Stimulated activated CD4-positive, alpha-beta T cell treated with anti-CD3 and anti-CD28 coated beads, Interleukin-15, amount 100 ng/mL, for 24 hours (primary cell): ENCODE measurements around the gene CCDC197.
A peak's percentile ranks its signal among the peaks of the same experiment; 100 is the strongest.

Source experiments
- DNase-seq: peaks from one replicate; pipeline ENCODE4 v3.0.0-alpha.2; 2020

CCDC197 gene

DNA sequence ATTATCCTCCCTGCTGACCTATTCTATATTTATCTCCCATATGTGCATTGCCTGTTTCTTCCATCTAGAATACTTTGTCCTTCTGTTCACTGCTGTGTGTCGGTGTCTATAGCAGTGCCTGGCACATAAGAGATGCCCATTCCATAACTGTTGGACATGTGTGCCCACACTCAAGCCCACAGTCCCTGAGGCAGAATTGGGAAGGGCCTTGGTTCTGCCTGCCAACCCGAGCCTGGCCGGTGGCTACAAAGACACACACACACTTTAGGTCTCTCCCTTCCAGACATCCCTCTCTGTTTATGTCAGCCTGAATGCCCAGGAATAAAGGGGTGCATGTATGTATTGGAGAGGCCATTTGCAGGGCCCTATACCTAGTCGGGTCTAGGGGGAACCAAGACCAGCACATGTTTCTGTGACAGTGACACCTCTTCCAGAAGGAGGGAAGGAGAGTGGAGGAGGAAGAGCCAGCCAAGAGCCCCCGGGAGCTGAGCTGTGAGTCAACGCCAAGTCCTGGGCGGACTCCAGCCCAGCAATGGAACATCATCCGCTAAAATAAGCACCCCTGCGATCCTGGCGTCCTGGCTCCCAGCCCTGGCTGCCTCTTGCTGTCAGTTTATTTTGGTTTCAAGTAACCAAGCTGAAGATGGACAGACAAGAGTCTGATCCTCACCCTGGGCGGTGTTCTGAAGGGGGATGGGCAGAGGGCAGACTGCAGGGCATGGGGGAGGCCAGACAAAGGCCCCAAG is 16.5 kb upstream of the CCDC197 start:
- DNase-seq = no peak

DNA sequence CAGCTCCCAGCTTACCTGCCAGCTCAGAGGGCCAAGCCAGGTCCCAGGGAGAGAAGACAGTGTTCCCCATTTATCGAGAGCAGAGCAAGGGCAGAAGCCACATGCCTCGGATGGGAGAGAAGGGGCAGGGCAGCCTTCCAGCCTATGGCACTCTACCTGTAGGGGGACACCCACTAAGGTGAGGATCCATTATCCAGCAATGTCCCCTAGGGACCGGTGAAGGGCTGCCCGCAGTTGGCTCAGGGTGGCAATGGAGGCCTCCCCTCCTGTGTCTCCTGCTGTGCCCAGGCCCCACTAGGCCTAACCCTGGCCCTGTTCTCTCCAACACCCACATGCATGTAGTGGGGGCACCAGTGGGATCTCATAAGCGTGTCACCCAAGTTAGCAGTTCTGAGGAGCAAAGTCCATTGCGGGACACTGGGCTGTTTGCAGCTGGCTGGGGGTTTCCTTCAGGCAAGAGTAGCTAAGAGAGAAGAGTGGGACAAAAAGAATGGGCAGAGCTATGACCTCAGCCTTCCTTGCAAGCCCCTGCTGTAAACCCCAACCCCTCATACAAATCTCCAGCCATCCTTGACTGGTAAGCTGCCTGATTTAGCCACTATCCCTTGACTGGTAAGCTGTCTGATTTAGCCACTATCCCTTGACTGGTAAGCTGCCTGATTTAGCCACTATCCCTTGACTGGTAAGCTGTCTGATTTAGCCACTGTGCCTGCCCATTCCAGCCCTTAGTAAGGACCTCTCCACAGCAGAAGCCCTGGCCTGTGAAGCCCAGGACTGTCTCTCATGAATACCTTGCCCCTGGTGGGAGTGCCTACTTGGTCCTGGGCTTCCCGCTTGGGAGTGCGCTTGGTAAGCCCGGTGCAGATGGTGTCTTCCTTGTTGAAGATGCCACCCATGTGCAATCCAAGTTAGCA is 15.5 kb upstream of the CCDC197 start:
- DNase-seq = no peak

DNA sequence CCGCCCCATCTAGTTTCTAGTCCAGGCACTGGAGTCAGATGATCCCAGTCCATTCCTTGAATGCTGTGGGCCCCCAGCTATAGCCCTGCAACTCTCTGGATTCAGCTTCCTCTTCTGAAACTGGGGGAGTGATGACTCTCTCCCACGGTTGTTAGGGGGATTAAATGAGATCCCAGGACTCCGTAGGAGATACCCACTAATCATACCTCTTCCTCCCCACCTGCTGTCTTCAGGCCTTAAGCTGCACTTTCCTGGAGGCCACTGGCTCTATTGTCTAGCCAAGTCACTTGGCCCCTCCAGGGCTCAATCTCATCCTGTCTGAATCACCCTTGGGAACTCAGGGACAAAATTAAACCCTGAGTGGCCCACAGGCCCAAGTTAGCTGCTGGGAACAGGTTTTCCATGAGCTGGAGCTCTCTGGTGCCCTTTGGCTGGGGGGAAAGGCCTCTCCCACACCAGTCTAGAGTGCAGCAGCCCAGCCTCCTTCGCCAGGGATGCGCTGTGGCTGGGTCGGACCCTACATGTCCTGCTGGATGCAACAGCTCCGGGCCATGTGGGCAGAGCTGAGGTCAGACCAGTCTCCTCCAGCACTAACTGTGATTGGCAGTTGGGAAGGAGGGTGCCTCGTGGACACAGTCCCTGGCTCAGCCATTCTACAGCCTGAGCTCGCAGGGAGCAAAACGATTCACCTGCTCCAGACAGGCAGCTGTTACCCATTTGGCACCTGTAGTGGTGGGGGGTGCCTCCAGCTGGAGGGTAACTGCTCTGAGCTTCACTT is 14.7 kb upstream of the CCDC197 start:
- DNase-seq = no peak

DNA sequence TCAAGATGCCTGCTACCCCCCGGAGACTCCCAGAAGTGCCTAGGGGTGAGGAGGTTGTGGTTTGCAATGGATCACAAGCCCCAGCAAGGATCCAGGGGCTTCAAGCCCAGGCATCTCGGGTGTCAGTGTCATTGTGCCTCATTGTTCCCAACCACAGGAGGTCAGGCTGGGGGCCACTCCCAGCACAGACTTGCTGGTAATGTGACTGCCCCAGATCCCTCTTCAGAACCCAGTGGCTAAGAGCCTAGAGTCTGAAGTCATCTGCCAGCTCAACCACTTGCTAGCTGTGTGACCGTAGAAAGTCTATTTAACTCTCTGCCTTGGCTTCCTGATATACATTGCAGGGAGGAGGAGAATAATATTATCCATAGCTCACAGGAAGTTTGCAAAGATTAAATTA is 13.0 kb upstream of the CCDC197 start:
- no peak for DNase-seq

DNA sequence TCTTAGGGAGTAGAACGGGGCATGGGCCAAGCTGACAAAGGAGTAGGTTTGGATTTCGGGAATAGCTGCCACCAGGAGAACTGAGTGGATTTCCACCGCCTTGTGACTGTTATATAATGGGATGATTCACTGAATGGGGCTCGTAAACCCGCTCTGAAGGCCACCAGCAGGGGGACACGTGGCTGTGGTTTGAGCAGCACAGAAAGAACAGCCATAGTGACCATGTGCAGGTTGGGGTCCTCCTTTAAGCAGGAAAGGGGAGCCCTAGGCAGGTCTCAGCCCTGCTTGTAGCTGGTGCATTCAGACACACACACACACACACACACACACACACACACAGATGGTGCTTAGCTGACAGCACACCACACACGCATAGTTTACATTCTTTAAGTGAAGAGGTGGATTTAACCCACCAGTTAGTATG is 12.1 kb upstream of the CCDC197 start:
- DNase-seq = no peak

DNA sequence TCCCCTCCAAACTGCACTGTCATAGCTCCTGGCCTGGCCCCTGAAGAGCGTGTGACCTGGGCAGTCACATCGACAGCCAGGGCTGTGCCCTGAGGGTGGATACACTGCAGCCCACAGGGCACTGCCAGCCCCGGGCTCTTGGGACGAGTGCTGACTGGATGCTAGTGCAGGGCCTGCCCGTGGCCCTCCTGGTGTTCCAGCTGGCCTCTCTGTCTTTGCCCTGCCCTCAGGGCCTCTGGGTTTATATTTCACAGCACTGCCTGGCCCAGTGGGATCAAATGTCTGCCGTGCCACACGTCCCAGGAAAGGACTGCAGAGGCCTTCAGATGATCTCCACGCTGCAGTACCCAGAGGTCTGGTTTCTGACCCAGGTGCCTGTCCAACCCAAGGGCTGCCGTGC is 10.1 kb upstream of the CCDC197 start:
- no peak for DNase-seq

DNA sequence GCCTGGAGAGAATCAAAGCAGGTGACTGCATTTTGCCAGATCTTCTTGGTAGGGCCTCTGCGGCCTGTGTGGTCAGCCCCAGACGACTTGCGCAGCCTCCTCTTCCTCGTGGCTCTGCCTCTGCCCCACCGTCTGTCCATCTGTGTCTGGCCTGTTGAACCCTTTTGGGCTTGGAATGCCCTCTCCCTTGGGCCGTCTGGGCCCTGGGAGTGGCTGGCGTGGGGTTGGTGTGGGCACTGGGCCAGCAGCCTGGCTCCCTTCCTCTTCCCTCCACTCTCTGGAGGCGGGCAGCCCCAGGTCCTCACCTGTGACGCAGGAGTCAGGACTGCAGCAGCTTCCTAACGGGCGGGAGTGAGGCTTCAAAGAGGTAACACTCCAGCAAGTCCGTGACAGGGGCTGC is 9.7 kb upstream of the CCDC197 start:
- no peak for DNase-seq

DNA sequence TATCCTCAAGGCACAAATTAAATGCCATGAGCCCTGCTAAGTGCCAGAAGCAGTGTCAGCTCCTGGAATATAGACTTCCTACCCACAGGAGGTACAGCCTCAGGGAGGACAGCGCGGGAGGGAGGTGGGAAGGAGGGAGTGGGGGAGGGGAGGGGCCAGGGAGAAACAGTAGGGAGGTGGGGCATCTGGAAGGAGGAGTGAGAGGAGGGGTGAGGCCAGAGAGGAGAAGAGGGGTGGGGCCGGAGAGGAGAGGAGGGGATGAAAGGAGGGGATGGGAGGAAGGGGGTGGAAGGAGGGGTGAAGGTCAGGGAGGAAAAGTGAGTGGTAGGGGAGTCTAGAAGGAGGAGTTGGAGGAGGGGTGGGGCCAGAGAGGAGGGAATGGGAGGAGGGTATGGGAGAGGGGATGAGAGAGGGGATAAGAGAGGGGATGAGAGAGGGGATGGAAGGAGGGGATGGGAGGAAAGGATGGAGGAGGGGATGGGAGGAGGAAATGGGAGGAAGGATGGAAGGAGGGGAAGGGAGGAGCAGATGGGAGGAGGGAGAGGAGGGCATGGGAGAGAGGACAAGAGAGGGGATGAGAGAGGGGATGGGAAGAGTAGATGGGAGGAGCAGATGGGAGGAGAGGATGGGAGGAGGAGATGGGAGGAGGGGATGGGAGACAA is 9.2 kb upstream of the CCDC197 start:
- no peak for DNase-seq

DNA sequence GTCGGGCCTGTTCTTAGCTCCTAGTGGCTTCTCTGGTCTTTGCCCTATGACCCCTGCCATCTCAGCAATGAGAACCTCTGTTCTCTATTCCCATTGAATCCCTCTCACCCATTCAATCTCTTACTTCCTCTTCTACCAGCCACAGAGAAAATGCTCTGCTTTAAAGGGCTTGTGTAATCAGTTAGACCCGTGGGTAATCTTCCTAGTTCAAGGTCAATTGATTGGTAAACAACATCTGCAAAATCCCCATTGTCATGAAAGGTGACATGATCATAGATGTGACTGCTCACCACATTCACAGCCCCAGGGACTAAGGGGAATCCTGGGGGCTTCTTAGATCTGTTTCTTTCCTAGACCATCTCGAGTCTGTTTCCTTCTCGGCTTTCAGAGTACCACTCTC is 7.2 kb upstream of the CCDC197 start:
- no peak for DNase-seq

DNA sequence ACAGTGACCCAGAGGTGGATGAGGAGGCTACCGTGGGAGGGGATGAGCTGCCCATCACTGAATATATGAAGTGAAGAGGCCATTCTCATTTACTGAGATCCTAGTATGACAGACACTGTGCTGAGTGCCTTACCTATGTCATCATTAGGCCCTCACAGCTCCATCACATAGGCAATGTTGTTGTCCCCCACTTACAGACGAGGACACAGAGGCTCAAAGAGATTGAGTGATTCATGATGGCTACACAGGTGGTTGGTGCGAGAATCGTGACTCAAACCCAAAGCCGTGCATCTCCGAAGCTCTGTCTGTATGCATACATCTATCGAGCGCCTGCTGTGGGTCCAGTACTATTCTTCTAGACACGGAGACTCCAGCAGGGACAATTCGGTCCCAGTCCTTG is 5.9 kb upstream of the CCDC197 start:
- DNase-seq = no peak

DNA sequence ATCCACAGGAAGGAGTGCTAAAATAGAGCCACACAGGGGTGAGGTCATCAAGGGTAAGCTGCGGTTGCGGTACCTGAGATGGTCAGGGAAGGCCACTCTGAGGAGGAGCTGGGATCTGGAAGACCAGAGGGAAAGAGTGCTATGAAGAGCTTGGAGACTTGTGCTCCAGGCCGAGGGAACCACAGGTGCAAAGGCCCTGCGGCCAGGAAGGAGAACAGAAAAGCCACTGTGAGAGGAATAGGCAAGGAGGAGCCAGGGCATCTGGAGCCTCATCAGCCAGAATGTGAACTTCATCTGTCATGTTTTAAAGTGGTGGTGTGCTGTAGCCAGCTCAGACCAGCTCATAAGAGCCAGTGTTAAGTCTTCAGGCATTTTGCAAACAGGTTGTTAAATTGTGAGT is 5.5 kb upstream of the CCDC197 start:
- no peak for DNase-seq

DNA sequence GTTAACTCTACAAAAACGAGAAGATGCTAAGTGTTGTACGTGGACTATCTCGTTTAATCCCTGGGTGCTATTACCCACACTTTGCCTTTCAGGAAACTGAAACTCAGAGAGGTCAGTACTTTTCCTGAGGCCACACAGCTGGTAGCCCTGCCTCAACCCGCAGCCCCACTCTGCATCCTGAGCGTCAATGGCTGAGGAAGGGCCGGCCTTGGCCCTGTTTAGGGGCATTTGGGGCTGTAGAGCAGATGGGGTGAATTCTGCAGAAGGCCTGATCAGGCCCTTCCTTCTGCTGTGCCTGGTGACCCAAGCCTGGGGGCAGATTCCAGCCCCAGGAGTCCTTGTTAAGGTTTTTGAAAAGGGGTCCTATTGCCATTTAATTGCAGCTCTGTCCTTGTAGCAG is 3.7 kb upstream of the CCDC197 start:
- no peak for DNase-seq

DNA sequence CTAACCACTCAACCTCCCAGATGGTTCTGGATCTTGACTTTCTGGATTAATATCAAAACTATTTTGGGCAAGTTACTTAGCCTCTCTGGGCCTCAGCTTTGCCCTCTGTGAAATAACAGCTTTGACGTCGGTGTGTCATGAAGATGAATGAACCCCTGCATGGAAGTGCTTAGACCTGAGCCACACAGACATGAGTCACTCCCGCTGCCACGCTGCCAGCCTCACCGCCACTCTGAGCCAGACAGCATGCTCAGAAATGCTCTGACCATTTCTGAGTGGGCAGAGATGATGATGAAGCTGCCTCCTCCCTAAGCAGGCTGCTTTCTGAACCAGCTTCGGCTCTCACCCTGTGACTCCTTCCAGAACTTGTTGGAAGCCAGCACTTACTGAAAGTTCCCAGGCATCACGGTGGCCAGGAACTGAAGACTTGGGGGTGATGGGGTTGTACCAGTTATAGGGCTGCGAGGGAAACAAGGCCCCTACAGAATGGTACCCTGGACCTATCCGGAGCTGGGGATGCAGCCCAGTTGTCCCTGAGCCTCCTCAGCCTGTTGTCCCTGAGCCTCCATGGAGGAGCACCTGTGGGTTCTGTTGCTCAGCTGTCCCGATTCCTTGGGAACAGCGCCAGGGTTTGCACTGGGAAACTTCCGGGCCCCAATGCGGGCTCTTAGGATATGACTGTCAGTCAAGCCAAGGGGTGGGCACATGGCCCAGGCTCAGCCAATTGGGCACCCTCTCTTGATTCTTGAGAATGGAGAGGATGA is 2.0 kb upstream of the CCDC197 start:
- DNase-seq = peak; percentile 81

DNA sequence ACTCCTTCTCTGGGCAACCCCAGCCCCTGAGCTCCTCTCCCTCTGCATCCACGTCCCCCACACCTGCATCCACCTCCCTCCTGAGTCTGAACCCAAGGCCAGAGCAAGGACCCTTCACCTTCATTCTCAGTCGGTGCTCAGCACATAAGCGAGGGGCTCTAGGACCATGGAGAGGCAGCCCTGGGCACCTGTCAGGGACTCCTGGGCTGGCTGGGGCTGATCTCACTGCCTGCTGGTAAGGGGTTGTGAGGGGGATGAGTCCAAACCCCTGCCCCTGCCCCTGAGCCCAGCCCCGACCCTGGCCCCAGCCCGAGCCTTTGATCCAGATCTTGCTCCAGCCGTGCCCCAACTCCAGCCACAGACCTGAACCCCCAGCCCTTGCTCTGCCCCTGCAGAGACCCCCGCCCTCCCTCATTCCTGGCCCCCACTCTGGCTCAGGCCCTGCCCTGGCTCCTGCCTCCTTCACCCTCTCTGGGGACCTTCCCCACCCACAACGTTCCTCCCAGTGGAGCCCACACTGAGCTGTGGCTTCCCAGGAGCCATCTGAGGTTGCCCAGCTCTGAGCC is 888 bp upstream of the CCDC197 start:
- DNase-seq = no peak

DNA sequence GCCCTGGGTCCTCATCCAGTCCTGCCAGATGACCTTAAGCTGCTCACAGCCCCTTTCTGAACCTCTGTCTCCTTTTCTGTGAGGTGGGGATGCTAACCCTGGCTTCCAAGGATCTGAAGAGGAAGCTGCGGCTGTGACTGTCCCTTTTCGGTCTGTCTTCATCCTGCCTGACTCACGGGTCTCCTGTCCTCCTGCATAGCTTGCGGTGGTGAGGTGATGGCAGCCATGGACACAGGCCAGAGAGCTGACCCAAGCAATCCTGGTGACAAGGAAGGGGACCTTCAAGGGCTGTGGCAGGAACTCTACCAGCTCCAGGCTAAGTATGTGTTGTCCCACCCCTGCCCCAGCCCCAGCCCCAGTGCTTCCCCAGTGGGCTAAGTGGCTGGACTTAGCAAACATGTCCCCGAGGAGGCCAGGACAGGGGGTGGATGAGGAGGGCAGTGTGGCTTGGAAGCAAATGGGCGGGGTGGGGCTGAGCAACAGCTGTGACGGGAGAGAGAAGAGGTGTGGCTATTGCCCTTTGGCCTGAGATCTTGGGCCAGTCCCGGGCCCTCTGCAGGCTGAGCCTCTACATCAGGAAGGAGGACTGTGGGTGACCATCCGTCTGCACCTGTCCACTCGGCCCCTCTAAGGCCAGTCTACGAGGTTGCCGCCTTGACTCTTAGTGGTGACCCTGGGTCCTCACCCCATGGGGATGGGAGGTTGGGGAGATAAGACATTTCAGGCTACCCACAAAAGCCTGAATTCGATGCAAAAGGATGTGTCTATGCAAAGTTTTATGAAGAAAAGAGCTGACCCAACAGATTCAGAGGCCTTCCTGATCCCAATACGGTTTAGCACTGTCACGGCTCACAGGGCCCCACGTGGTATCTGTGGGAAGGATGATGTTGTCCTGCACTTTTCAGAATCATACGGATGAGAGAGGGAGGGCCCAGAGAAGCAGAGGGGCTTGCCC is 1.1 kb downstream of the CCDC197 start:
- no peak for DNase-seq

DNA sequence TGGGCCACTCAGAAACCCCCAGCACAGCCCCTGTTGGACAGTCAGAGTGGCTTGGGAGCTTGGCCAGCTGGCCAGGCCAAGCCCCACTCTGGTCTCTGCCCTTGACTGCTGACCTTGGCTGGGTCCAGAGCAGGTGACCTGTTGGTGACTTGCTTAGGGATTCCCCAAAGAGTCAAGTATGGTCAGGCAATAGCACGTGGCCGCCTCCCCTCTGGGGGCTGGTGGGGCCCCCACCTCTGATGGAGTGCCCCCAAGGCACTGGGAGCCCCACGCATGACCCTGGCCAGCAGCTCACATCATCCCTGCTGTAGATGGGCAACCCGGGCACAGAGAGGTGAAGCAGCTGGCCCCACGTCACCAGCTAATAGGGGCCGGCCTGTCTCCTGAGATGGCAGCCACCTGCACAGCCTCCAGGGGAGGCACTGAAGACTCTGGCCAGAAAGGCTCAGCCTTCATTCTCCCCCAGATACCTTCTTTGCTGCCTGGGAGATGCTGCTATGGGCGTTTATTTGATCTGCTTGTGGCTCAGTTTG is 1.8 kb downstream of the CCDC197 start:
- DNase-seq = no peak

DNA sequence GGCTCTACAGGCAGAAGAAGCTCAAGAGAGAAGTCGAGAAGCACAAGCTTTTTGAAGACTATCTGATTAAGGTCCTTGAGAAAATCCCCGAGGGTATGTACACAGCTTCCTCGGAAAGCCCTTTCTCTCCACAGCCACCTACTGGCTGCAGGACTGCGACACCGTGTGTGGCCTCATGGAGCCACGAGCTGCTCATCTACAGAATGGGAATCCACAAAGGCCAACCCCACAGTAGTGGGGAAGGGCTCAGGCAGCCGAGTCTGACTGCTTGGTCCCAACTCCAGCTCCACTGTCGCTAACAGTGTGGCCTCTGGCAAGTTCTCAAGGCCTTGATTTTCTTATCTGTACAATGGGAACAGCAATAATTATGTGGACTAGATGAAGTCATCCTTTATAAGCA is 2.5 kb downstream of the CCDC197 start:
- DNase-seq = no peak

DNA sequence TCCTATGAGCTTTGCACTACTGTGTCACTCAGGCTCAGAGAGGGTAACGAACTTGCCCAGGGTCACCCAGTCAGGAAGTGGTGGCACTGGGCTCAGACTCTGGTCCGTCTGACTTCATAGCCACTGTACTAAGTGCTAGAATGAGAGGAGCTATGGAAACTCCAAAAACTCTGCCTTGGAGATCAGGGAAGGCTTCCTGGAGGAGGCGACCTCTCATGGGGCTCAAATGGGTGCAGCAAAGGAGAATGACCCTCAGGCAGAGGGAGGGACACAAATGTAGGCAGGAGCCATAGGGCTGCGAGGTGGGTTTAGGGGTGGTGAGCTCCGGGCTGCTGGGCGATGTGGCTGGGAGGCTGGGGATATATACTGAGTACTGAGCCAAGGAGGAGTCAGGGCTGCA is 3.2 kb downstream of the CCDC197 start:
- DNase-seq = no peak

DNA sequence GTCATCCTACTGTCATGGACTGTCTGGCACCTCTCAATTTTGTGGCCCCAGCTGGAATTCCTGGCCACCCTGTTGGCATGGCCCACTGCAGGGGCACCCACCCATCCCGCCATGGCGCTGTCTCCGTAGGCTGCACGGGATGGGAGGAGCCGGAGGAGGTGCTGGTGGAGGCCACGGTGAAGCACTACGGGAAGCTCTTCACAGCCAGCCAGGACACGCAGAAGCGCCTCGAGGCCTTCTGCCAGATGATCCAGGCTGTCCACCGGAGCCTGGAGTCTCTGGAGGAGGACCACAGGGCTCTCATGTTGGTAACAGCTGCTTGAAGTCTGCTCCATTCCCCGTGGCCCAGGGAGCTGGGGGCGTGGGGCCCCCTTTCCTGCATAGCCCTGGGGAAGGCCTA is 3.9 kb downstream of the CCDC197 start:
- no peak for DNase-seq
